Osteoblast (primary cell): Measurements from ENCODE around the gene SOCS2. TPM values are rescaled to one million over a fixed set of nuclear protein-coding genes. Genes with fewer than 3 reads are reported as not detected.
A peak's percentile ranks its signal among the peaks of the same experiment; 100 is the strongest.

Source experiments
- DNase-seq: peaks from one replicate; pipeline ENCODE4 v3.0.0; 2011; ENCODE audit warnings: low spot score, mixed read lengths; ENCODE audit not compliant: insufficient read length; ENCODE audit errors: missing footprints
- H2AFZ ChIP-seq: 2 replicates; pipeline ENCODE4 v1.6.0; 2011; ENCODE audit warnings: mild to moderate bottlenecking, low read length
- H3K27ac ChIP-seq: 2 replicates; pipeline ENCODE4 v1.5.1; 2011; ENCODE audit warnings: mild to moderate bottlenecking, low read depth, low read length, moderate library complexity
- H3K27me3 ChIP-seq: 2 replicates; pipeline ENCODE4 v1.6.0; 2012; ENCODE audit warnings: mild to moderate bottlenecking, control low read depth, inconsistent platforms, low read length, moderate library complexity; ENCODE audit not compliant: insufficient read depth
- H3K36me3 ChIP-seq: 2 replicates; pipeline ENCODE4 v1.5.1; 2011; ENCODE audit warnings: mild to moderate bottlenecking, low read length, control low read depth, moderate library complexity; ENCODE audit not compliant: insufficient read depth
- H3K4me1 ChIP-seq: 2 replicates; pipeline ENCODE4 v1.5.1; 2011; ENCODE audit warnings: mild to moderate bottlenecking, low read length, control low read depth, moderate library complexity; ENCODE audit not compliant: insufficient read depth
- H3K4me2 ChIP-seq: 2 replicates; pipeline ENCODE4 v1.6.0; 2011; ENCODE audit warnings: mild to moderate bottlenecking, low read length; ENCODE audit not compliant: insufficient read depth
- H3K4me3 ChIP-seq: fragments of 200-600 bp; sonication (generic); 3 replicates; pipeline ENCODE4 v1.5.1; 2012; ENCODE audit warnings: mild to moderate bottlenecking, low read length, inconsistent platforms; ENCODE audit not compliant: insufficient read depth
- H3K79me2 ChIP-seq: 2 replicates; pipeline ENCODE4 v1.6.0; 2012; ENCODE audit warnings: mild to moderate bottlenecking, low read length, control low read depth, inconsistent platforms; ENCODE audit not compliant: insufficient read depth
- H3K9me3 ChIP-seq: 2 replicates; pipeline ENCODE4 v1.5.1; 2011; ENCODE audit warnings: low read depth, low read length, control low read depth
- H4K20me1 ChIP-seq: 2 replicates; pipeline ENCODE4 v1.6.0; 2012; ENCODE audit warnings: mild to moderate bottlenecking, low read length, control low read depth; ENCODE audit not compliant: insufficient read depth
- total RNA-seq: library from RNA; depleted of rRNA; stranded (reverse); fragments of >200 nt; gene quantifications from 2 replicates; pipeline ENCODE4 v1.2.3, GENCODE V29; 2012
- TF ChIP-seq, protein P1 (sequence below): IDR thresholded peaks from 2 replicates; pipeline ENCODE4 v1.5.1; 2011; ENCODE audit warnings: mild to moderate bottlenecking, low read depth, low read length, moderate library complexity; ENCODE audit errors: extremely low read depth

Gene SOCS2
- total RNA-seq, 1 donor = 32.6 TPM

DNA sequence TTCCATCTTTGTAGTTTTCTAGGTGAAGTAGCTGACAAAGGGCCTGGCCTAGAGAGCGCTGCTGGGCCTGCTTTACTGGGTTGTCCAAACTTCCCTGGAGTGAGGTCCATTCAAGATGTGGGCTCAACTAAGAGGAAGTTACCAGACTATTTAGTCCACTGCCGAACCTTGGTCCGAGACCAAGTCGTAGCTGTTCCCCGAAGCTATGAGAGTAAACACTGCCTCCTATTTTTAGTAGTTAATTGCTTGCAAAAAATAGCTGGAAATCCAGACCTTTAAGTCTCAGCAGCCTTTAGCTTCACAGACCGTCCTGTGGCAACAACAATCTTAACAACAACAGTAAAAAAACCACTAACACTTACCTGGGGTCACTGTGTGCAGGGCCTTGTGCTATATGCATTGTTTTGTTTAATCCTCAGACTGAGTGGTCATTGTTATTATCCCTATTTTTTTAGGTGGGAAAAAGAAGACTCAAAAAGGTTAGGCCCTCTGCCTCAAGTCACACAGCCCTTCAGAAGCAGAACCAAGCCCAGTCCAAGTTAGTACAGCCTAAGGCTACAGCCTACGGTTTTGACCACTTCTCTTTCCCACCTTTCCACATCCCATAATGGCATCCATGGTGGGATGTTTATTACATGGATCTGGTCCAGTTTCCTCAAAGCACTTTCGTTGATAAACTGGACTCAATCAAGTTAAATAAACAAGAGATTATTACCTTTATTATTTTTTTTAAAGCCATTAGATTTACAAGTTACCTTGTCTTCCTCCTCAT lies 30.6 kb downstream of the SOCS2 start:
- H4K20me1 ChIP-seq = no peaks in the 10 kb centered on the region
- peak overlapping the region; percentile 58 for H2AFZ ChIP-seq

DNA sequence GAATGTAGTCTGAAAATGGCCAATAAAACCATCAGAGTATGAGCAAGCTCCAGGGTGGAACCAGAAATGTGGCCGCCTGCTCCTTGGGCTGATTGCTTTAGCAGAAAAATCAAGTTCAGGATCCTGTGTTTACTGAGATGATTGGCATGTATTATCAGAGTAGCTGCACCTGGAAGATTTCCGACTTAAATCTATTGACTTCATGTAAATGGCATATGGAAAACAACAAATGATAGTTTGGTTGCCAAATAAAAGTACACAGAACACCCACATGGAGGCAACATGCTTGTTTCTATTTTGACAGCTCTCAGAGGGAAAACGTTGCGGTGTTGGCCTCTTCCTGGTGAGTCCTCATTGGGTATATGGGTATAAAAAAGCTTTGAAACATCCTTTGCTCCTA lies 31.3 kb downstream of the SOCS2 start:
- no peaks in the 10 kb centered on the region for H3K27me3 ChIP-seq
- H3K36me3 ChIP-seq = no peaks in the 10 kb centered on the region
- no peak for DNase-seq
- H3K27ac ChIP-seq = no peak overlapping the region
- H4K20me1 ChIP-seq = no peaks in the 10 kb centered on the region
- no peak overlapping the region for H3K4me2 ChIP-seq
- H3K4me3 ChIP-seq = no peak overlapping the region
- TF ChIP-seq, protein P1, sequence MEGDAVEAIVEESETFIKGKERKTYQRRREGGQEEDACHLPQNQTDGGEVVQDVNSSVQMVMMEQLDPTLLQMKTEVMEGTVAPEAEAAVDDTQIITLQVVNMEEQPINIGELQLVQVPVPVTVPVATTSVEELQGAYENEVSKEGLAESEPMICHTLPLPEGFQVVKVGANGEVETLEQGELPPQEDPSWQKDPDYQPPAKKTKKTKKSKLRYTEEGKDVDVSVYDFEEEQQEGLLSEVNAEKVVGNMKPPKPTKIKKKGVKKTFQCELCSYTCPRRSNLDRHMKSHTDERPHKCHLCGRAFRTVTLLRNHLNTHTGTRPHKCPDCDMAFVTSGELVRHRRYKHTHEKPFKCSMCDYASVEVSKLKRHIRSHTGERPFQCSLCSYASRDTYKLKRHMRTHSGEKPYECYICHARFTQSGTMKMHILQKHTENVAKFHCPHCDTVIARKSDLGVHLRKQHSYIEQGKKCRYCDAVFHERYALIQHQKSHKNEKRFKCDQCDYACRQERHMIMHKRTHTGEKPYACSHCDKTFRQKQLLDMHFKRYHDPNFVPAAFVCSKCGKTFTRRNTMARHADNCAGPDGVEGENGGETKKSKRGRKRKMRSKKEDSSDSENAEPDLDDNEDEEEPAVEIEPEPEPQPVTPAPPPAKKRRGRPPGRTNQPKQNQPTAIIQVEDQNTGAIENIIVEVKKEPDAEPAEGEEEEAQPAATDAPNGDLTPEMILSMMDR = no peak
- H3K4me1 ChIP-seq = no peaks in the 10 kb centered on the region
- H2AFZ ChIP-seq = peak overlapping the region; percentile 41
- no peaks in the 10 kb centered on the region for H3K9me3 ChIP-seq
- no peaks in the 10 kb centered on the region for H3K79me2 ChIP-seq

More for the DNA sequence above, 30.6 kb downstream of the SOCS2 start:
- Histone ChIP-seq H3K27ac (no peak overlapping the region), H3K4me1 (no peaks in the 10 kb centered on the region), H3K9me3 (no peaks in the 10 kb centered on the region), H3K79me2 (no peaks in the 10 kb centered on the region), H3K36me3 (no peaks in the 10 kb centered on the region), H3K27me3 (no peaks in the 10 kb centered on the region), H3K4me2 (no peak overlapping the region), H3K4me3 (no peak overlapping the region)
- TF ChIP-seq, protein P1 = no peak
- DNase-seq = no peak

DNA sequence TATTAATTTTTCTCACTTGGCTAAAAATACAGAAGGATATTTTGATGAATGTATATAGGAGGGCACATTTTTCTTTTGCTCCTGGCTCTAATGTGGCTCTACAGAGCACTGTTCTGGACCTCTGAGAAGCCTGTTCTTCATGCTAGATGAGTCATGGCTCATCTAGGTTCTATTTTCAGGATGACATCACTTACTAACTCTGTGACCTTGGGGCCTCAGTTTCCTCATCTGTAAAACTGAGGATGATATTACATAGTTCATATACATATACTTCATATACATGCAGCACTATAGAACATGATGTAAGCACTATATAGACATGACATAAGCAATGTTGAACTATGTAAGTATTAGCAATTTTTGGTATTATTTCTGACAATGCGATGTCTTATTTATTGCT lies 35.8 kb downstream of the SOCS2 start:
- Histone ChIP-seq H3K27ac (no peak overlapping the region), H3K79me2 (no peaks in the 10 kb centered on the region), H3K4me1 (no peaks in the 10 kb centered on the region), H3K36me3 (no peaks in the 10 kb centered on the region), H3K4me2 (no peak overlapping the region), H4K20me1 (no peaks in the 10 kb centered on the region), H2AFZ (no peak overlapping the region), H3K27me3 (no peaks in the 10 kb centered on the region), H3K9me3 (no peaks in the 10 kb centered on the region), H3K4me3 (no peak overlapping the region)
- TF ChIP-seq, protein P1 = no peak
- no peak for DNase-seq

DNA sequence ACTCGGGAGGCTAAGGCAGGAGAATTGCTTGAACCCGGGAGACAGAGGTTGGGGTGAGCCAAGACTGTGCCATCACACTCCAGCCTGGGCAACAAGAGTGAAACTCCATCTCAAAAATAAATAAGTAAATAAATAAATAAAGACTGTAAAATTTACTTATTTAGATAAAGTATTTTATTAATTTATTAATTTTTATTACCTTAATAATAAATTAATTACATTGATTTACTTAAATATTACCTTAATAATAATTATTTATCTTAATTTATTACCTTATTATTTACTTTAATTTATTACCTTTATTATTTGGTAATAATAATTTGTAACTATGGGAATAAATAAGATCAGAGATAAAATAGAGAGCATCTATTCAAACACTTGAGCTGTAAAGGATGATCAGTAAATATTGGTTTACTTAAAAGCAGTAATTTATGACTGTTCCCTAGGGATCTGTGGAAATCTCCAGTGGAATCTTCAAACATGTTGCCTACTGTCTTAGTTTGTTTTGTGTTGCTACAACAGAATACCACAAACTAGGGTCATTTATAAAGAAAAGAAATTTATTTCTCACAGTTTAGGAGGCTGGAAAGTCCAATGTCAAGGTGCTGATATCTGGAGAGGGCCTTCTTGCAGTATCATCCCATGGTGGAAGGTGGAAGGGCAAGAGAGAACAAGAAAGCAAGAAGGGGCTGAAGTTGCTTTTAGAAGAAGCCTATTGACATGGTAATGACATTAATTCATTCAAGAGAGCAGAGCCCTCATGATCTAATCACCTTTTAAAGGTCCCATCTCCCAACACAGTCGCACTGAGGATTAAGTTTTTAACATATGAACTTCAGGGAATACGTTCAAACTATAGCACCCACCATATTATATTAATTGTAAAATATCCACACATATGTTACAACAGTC lies 37.1 kb downstream of the SOCS2 start:
- Histone ChIP-seq H3K27me3 (no peaks in the 10 kb centered on the region), H3K4me3 (no peak overlapping the region), H3K4me2 (no peak overlapping the region), H3K79me2 (no peaks in the 10 kb centered on the region), H3K27ac (no peak overlapping the region), H2AFZ (no peak overlapping the region), H3K4me1 (no peaks in the 10 kb centered on the region), H3K9me3 (no peaks in the 10 kb centered on the region), H4K20me1 (no peaks in the 10 kb centered on the region), H3K36me3 (no peaks in the 10 kb centered on the region)
- no peak for DNase-seq
- TF ChIP-seq, protein P1 = no peak
